Fibroblast of lung (primary cell): Measurements from ENCODE around the gene ACKR4. TPM values are rescaled to one million over a fixed set of nuclear protein-coding genes. Genes with fewer than 3 reads are reported as not detected.

Experiments used
- DNase-seq, 2 donors: peaks; one replicate each; pipeline versions ENCODE4 v3.0.0 to v3.0.0-alpha.2; 2010; ENCODE audit warnings: low read depth in 2 of 2
- H2AFZ ChIP-seq: 2 replicates; pipeline ENCODE4 v1.5.1; 2012; ENCODE audit warnings: low read length, control low read depth, inconsistent platforms
- H3K27ac ChIP-seq: 2 replicates; pipeline ENCODE4 v1.5.1; 2011; ENCODE audit warnings: low read length, control low read depth; ENCODE audit not compliant: insufficient read depth
- H3K27me3 ChIP-seq: 2 replicates; pipeline ENCODE4 v1.5.1; 2011; ENCODE audit warnings: mild to moderate bottlenecking, low read length; ENCODE audit not compliant: control insufficient read depth, insufficient read depth
- H3K36me3 ChIP-seq: 2 replicates; pipeline ENCODE4 v1.5.1; 2011; ENCODE audit warnings: low read length; ENCODE audit not compliant: control insufficient read depth, insufficient read depth
- H3K4me1 ChIP-seq: 2 replicates; pipeline ENCODE4 v1.5.1; 2011; ENCODE audit warnings: low read length; ENCODE audit not compliant: control insufficient read depth, insufficient read depth; ENCODE audit errors: extremely low read depth
- H3K4me2 ChIP-seq: 2 replicates; pipeline ENCODE4 v1.5.1; 2011; ENCODE audit warnings: low read length, control low read depth; ENCODE audit not compliant: insufficient read depth; ENCODE audit errors: extremely low read depth
- H3K4me3 ChIP-seq, 4 experiments: fragments of 200-600 bp in 1 of 4; sonication (generic) in 1 of 4; replicated peaks in 1 of 4; 2 replicates each; pipeline ENCODE4 v1.5.1; 2011 to 2016; ENCODE audit warnings: low read length in 4 of 4, low read depth in 3 of 4, mild to moderate bottlenecking in 3 of 4, control low read depth in 2 of 4, inconsistent platforms in 1 of 4, mixed read lengths in 1 of 4; ENCODE audit not compliant: insufficient read depth in 1 of 4; ENCODE audit errors: control extremely low read depth in 1 of 4
- H3K79me2 ChIP-seq: 2 replicates; pipeline ENCODE4 v1.5.1; 2012; ENCODE audit warnings: mild to moderate bottlenecking, low read length, inconsistent platforms; ENCODE audit not compliant: control insufficient read depth, insufficient read depth
- H3K9ac ChIP-seq: 2 replicates; pipeline ENCODE4 v1.5.1; 2011; ENCODE audit warnings: mild to moderate bottlenecking, low read length, control low read depth; ENCODE audit not compliant: insufficient read depth
- H3K9me3 ChIP-seq: 2 replicates; pipeline ENCODE4 v1.5.1; 2012; ENCODE audit warnings: low read depth, low read length; ENCODE audit not compliant: control insufficient read depth, insufficient read depth
- H4K20me1 ChIP-seq: 2 replicates; pipeline ENCODE4 v1.5.1; 2011; ENCODE audit warnings: low read length; ENCODE audit not compliant: control insufficient read depth, insufficient read depth; ENCODE audit errors: extremely low read depth
- EZH2 ChIP-seq: IDR thresholded peaks from 2 replicates; pipeline ENCODE4 v1.5.1; 2012; ENCODE audit warnings: low read length, control low read depth, mild to moderate bottlenecking; ENCODE audit errors: missing control alignments
- polyA plus RNA-seq, 2 donors: library from polyadenylated mRNA; depleted of rRNA in 1 of 2; stranded (reverse) in 1 of 2; unstranded in 1 of 2; fragments of >200 nt; gene quantifications; 2 replicates each; pipeline ENCODE4 v1.2.1, GENCODE V29; 2011 to 2012; ENCODE audit warnings: missing spikeins in 1 of 2
- total RNA-seq: library from RNA; depleted of rRNA; stranded (reverse); fragments of >200 nt; gene quantifications from 2 replicates; pipeline ENCODE4 v1.2.1, GENCODE V29; 2014
- TF ChIP-seq, protein P1 (sequence below), 2 donors: IDR thresholded peaks in 1 of 2; conservative IDR thresholded peaks in 1 of 2; 1 replicate in 1 of 2; 2 replicates in 1 of 2; pipeline ENCODE4 v1.5.1; 2011 to 2012; ENCODE audit warnings: low read length in 2 of 2, control low read depth in 1 of 2, inconsistent platforms in 1 of 2, low read depth in 1 of 2, mild to moderate bottlenecking in 1 of 2

ACKR4 gene
- total and polyA plus RNA-seq, 2 donors (not counting 1 experiment from before 2014, with no cell fraction given), result 11.6 to 14.9 TPM

GRCh38 chr3:132592216-132592615, 4.9 kb upstream of the ACKR4 start:
- H3K36me3 ChIP-seq, result no peaks in the 10 kb centered on the region
- H4K20me1 ChIP-seq, result no peaks in the 10 kb centered on the region
- no peak overlapping the region for H3K4me3 ChIP-seq
- H3K27me3 ChIP-seq, result no peaks in the 10 kb centered on the region
- TF ChIP-seq, protein P1, sequence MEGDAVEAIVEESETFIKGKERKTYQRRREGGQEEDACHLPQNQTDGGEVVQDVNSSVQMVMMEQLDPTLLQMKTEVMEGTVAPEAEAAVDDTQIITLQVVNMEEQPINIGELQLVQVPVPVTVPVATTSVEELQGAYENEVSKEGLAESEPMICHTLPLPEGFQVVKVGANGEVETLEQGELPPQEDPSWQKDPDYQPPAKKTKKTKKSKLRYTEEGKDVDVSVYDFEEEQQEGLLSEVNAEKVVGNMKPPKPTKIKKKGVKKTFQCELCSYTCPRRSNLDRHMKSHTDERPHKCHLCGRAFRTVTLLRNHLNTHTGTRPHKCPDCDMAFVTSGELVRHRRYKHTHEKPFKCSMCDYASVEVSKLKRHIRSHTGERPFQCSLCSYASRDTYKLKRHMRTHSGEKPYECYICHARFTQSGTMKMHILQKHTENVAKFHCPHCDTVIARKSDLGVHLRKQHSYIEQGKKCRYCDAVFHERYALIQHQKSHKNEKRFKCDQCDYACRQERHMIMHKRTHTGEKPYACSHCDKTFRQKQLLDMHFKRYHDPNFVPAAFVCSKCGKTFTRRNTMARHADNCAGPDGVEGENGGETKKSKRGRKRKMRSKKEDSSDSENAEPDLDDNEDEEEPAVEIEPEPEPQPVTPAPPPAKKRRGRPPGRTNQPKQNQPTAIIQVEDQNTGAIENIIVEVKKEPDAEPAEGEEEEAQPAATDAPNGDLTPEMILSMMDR (conservative IDR thresholded peaks at IDR 0.05 in 1 of 2, IDR thresholded peaks at IDR 0.05 in 1 of 2; ENCODE audit: low read depth in 1 of 2, low read length in 2 of 2), result no peak
- TF ChIP-seq EZH2, result no peak
- H3K27ac ChIP-seq, result peak overlapping the region; percentile 11
- H3K4me1 ChIP-seq, result peaks cover 18% of the 10 kb centered on the region
- H3K9ac ChIP-seq, result no peak overlapping the region
- H3K9me3 ChIP-seq, result no peaks in the 10 kb centered on the region
- H3K4me2 ChIP-seq, result no peak overlapping the region
- DNase-seq, result no peak
- H3K79me2 ChIP-seq, result no peaks in the 10 kb centered on the region
- no peak overlapping the region for H2AFZ ChIP-seq

GRCh38 chr3:132593241-132593946, 3.7 kb upstream of the ACKR4 start:
- peak overlapping the region; percentile 89 for H3K4me2 ChIP-seq
- H3K9me3 ChIP-seq, result no peaks in the 10 kb centered on the region
- H4K20me1 ChIP-seq, result no peaks in the 10 kb centered on the region
- no peaks in the 10 kb centered on the region for H3K79me2 ChIP-seq
- no peak overlapping the region for H3K9ac ChIP-seq
- peak; percentile 6 to 46 for DNase-seq
- peak overlapping the region; percentile 43 for H2AFZ ChIP-seq
- H3K36me3 ChIP-seq, result no peaks in the 10 kb centered on the region
- H3K4me3 ChIP-seq, result no peak overlapping the region
- H3K27ac ChIP-seq, result peak overlapping the region; percentile 87
- peaks cover 18% of the 10 kb centered on the region for H3K4me1 ChIP-seq
- no peaks in the 10 kb centered on the region for H3K27me3 ChIP-seq
- TF ChIP-seq EZH2, result no peak
- TF ChIP-seq, protein P1 (conservative IDR thresholded peaks at IDR 0.05 in 1 of 2, IDR thresholded peaks at IDR 0.05 in 1 of 2; ENCODE audit: low read depth in 1 of 2, low read length in 2 of 2), result no peak

DNA sequence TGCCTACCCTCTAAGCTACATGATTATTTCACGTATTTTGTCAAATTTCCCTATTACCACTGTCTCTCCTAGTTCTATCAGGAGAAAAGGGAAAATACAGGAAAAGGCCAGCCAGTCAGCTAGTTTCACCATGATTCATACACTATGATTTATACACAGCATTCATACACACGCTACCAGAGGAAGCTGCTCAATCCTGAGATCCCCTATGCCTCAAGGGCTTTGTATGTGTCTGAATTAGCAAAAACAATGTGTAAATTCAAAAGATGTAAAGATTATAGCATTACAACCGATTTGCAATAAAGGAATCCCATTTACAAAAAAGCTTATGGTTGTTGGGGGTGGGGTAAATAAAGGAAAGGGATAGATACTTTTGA, 3.1 kb upstream of the ACKR4 start:
- no peaks in the 10 kb centered on the region for H3K79me2 ChIP-seq
- no peak overlapping the region for H3K9ac ChIP-seq
- peaks cover 1% of the 10 kb centered on the region for H3K36me3 ChIP-seq
- H3K4me2 ChIP-seq, result peak overlapping the region; percentile 89
- H2AFZ ChIP-seq, result peak overlapping the region; percentile 43
- no peaks in the 10 kb centered on the region for H4K20me1 ChIP-seq
- H3K9me3 ChIP-seq, result no peaks in the 10 kb centered on the region
- no peak overlapping the region for H3K4me3 ChIP-seq
- peak overlapping the region; percentile 87 for H3K27ac ChIP-seq
- TF ChIP-seq, protein P1 (conservative IDR thresholded peaks at IDR 0.05 in 1 of 2, IDR thresholded peaks at IDR 0.05 in 1 of 2; ENCODE audit: low read depth in 1 of 2, low read length in 2 of 2), result no peak
- no peak for TF ChIP-seq EZH2
- H3K27me3 ChIP-seq, result no peaks in the 10 kb centered on the region
- H3K4me1 ChIP-seq, result peaks cover 18% of the 10 kb centered on the region
- DNase-seq, result peak; percentile 58 to 85
